Effector memory CD8-positive, alpha-beta T cell (primary cell): ENCODE data around the gene SYT15B.
"Not testable (repeated sequence)": the region's sequence is repeated elsewhere in the genome, so short reads cannot be mapped to it uniquely, and the experiment has no call there.

ENCODE experiments used
- ATAC-seq: fragments of 150-1000 bp; cut with Tn5 transposase; replicated peaks from 2 replicates; pipeline ENCODE4 v1.10.0; 2021; ENCODE audit warnings: mild to moderate bottlenecking, moderate library complexity
- DNase-seq, 3 experiments: peaks; one replicate each; pipeline ENCODE4 v3.0.0; 2021
- H3K27ac Mint-ChIP-seq, 2 donors: one replicate each; pipeline ENCODE4 v1.8.0; 2022; ENCODE audit warnings: mild to moderate bottlenecking in 2 of 2, mixed read lengths in 2 of 2, moderate library complexity in 2 of 2
- H3K27me3 Mint-ChIP-seq, 2 donors: one replicate each; pipeline ENCODE4 v1.8.0; 2022; ENCODE audit warnings: mixed read lengths in 2 of 2
- H3K36me3 Mint-ChIP-seq: one replicate; pipeline ENCODE4 v1.8.0; 2022; ENCODE audit warnings: mild to moderate bottlenecking, moderate library complexity, mixed read lengths; ENCODE audit not compliant: insufficient read depth
- H3K4me1 Mint-ChIP-seq, 2 donors: one replicate each; pipeline ENCODE4 v1.8.0; 2022; ENCODE audit warnings: low read depth in 2 of 2, mixed read lengths in 2 of 2
- H3K4me3 Mint-ChIP-seq, 2 donors: one replicate each; pipeline ENCODE4 v1.8.0; 2022; ENCODE audit warnings: mild to moderate bottlenecking in 2 of 2, mixed read lengths in 2 of 2, moderate library complexity in 2 of 2
- H3K9me3 Mint-ChIP-seq, 2 donors: one replicate each; pipeline ENCODE4 v1.8.0; 2022; ENCODE audit warnings: mixed read lengths in 2 of 2

The SYT15B gene

DNA sequence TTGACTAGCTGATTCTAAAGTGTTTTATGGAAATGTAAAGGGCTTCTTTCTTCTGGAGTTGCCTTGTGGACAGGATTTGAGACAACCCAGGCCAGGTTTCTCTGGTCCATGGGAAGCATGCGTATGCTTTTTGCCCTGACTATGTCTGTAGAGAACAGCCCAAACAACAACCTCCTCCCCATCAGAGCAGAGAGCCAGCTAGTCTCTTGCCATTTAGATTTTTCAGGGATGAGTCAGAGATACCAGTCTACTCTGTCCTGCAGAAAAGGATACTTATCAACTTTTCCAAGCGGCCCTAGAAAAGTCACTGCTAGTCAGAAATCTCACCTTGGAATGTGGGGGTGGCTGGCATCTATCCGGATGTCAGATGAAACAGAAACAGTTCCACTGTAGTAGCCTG lies 11.6 kb downstream of the SYT15B start:
- not testable (repeated sequence) for H3K36me3 Mint-ChIP-seq, H3K4me3 Mint-ChIP-seq, DNase-seq, H3K27me3 Mint-ChIP-seq, H3K9me3 Mint-ChIP-seq, H3K4me1 Mint-ChIP-seq, ATAC-seq, H3K27ac Mint-ChIP-seq

DNA sequence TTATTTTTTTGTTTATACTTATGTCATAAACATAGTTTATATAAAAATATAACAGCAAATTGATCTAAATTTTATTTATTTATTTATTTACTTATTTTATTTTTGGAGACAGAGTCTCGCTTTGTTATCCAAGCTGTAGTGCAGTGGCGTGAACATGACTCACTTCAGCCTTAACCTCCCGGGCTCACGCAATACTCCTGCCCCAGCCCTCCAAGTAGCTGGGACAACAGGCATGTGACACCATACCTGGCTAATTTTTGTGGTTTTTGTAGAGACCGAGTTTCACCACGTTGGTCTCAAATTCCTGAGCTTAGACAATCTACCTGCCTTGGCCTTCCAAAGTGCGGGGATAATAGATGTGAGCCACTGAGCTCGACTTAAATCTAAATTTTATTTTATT lies 13.0 kb downstream of the SYT15B start:
- DNase-seq, H3K27me3 Mint-ChIP-seq, H3K4me1 Mint-ChIP-seq, H3K4me3 Mint-ChIP-seq, H3K27ac Mint-ChIP-seq, H3K9me3 Mint-ChIP-seq, H3K36me3 Mint-ChIP-seq, ATAC-seq: not testable (repeated sequence)

DNA sequence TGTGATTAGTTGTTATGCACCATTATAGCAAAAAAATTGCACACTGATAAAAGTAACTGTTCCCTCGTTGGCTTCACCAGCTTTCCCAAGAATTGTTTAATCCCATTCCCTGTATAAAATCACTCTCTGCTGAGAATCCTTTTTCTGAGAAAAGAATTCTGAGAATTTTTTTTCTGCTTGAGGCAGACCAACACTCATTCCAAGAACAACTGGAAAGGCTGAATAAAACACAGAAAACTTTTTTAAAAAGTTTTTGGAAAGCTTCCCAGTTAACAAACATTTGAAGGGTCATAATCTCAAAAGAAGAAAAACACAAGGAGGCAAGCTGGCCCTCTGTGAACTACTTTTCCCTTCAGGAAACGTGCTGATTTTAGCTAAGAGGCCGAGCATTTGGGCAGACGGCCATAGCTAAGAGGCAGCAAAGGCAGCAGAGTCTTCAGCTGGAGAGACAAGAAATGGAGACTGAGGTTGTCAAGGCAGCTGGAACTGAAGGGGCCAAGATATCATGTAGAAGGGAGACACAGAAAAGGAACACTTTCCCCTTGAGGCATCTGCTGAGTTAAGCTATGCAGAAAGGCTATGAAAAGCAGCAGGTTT lies 16.5 kb downstream of the SYT15B start:
- not testable (repeated sequence) for H3K27ac Mint-ChIP-seq, H3K9me3 Mint-ChIP-seq, DNase-seq, H3K27me3 Mint-ChIP-seq, ATAC-seq, H3K4me1 Mint-ChIP-seq, H3K4me3 Mint-ChIP-seq, H3K36me3 Mint-ChIP-seq

DNA sequence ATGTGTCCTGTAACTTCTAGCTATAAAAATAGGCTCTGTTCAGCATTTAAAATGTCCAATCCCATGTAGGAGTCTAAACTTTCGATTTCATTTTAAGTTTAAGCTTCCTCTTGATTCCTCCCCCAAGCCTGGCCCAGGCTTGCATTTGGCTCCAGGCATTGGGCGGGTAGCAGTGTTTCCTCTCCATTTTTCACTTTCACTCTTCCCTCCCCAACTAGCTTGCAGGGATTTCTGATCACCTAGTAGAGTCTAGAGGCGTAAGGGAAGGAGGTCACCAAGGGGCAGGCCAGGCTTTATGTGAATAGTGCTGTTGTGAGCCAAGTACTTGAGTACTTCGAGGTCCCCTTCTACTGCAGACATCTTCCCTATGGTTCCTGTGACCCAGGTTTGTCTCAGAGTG lies 18.5 kb downstream of the SYT15B start:
- not testable (repeated sequence) for H3K4me3 Mint-ChIP-seq, H3K4me1 Mint-ChIP-seq

DNA sequence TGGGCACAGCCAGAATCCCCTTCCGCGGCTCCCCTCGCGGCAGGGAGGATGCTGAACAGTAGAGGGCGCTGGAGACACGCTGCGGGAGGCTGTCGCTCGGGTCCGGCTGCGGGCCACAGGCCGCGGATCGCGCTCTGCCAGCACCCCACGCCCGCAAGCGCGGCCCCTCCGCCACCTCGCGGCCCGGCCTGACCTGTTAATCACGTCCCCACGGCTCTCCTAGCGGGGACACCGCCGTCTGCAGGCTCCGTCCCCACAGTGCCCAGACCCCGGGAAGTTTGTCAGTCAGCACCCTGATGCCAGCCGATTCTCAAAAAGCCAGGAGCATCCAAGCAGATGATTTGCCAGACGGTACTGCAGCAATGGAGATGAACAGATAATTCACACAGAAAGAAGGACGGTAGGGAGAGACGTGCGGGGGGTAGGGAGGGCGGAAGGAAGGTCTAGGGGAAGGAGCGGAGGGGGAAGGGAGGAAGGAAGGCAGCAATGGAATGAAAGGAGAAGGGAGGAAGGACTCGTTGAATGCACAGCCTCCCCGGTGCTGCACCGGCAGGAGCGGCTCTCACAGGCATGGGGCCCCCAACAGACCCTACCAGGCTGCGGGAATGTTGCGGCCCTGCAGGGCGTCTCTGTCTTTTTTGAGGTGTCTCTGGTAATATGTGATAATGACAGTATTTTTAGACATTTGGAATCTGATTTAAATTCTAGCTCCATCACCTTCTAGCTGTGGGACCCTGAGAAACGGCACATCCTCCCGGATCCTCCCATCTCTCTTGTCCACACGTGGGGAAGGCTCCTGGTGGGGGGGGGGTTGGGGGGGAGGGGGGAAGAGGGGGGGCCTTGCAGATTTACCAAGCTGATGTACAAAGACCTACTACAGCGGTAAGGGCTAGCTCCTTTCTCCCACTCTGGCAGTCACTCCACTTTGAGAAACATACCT lies 19.5 kb downstream of the SYT15B start:
- H3K9me3 Mint-ChIP-seq, H3K36me3 Mint-ChIP-seq, H3K27me3 Mint-ChIP-seq, H3K4me1 Mint-ChIP-seq, H3K27ac Mint-ChIP-seq: not testable (repeated sequence)
- ATAC-seq (peak; percentile 90), DNase-seq (peak; percentile 5 to 55 (median 18))
- H3K4me3 Mint-ChIP-seq: peak overlapping the region in 1 of 2 donors; percentile 34

More for the DNA sequence above, 18.5 kb downstream of the SYT15B start:
- H3K36me3 Mint-ChIP-seq, H3K27ac Mint-ChIP-seq, ATAC-seq, H3K27me3 Mint-ChIP-seq, H3K9me3 Mint-ChIP-seq, DNase-seq: not testable (repeated sequence)

DNA sequence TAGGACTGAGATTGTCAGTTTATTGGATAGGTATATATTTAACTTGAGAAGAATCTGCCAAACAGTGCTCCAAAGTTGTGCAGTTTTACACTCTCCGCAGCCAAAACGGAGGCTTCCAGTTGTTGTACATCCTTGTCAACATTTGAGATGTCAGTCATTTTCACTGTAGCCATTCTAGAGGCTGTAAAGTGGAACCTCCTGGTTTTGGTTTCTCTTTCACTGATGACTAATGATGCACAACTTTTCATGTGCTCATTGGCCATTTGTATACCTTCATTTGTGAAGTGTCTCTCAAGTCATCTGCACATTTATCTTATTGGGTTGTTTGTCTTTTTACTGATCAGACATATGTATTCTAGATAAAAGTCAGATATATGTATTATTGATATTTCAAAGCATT lies 22.5 kb downstream of the SYT15B start:
- H3K4me1 Mint-ChIP-seq, DNase-seq, H3K9me3 Mint-ChIP-seq, H3K4me3 Mint-ChIP-seq, H3K27ac Mint-ChIP-seq, H3K36me3 Mint-ChIP-seq, H3K27me3 Mint-ChIP-seq: not testable (repeated sequence)
- peak; percentile 43 for ATAC-seq

DNA sequence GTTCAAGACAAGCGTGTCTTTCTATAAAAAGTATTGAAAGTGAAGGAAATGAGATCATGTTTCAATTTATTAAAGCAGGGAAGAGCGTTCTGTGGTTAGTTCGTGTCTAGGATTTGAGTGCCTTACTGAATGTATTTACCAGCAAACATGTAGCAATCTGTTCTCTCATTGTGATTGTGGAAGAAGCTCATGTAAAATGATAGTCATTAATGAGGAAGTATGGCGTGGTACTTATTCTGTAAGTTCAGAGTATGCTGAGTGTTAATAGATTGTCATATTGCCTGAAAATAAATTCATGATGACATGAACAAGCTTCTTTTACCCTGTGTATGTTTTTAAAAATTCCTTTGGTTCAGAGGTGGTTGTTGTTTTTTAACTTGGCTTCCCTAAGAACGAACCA lies 32.5 kb downstream of the SYT15B start:
- ATAC-seq, H3K27ac Mint-ChIP-seq, DNase-seq, H3K27me3 Mint-ChIP-seq, H3K36me3 Mint-ChIP-seq, H3K4me3 Mint-ChIP-seq, H3K4me1 Mint-ChIP-seq, H3K9me3 Mint-ChIP-seq: not testable (repeated sequence)

DNA sequence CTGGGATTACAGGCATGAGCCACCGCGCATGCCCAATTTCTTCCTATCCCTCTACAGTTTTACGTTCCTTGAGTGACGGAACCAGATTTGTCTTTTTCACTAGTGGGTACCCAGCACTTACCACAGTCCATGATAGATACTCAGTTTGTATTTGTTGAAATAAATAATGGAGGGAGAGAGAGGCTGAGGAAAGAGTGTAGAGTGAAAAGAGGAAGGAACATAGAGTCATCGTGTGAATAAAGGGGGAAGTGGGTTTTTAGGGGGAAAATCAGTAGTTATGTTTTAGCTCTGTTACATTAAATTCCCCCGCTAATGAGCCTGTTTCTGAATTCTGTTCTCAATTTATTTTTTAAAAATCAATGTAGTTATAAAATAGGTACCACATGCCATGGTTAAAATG lies 37.7 kb downstream of the SYT15B start:
- not testable (repeated sequence) for H3K9me3 Mint-ChIP-seq, H3K27ac Mint-ChIP-seq, H3K4me1 Mint-ChIP-seq, H3K4me3 Mint-ChIP-seq, ATAC-seq, H3K27me3 Mint-ChIP-seq, DNase-seq, H3K36me3 Mint-ChIP-seq

DNA sequence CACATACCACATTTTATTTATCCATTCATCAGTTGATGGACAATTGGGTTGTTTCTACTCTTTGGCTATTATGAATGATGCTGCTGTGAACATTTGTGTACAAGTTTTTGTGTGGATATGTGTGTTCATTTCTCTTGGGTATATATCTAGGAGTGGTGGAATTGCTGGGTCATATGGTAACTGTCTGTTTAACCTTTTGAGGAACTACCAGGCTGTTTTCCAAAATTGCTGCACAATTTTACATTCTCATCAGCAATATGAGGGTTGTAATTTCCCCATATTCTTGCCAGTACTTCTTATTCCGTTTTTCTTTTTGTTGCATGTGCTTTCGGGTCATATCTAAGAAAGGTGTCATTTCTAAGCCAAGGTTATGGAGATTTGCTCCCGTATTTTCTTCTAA lies 38.3 kb downstream of the SYT15B start:
- not testable (repeated sequence) for H3K4me1 Mint-ChIP-seq, H3K27me3 Mint-ChIP-seq, ATAC-seq, DNase-seq, H3K36me3 Mint-ChIP-seq, H3K27ac Mint-ChIP-seq, H3K4me3 Mint-ChIP-seq, H3K9me3 Mint-ChIP-seq

DNA sequence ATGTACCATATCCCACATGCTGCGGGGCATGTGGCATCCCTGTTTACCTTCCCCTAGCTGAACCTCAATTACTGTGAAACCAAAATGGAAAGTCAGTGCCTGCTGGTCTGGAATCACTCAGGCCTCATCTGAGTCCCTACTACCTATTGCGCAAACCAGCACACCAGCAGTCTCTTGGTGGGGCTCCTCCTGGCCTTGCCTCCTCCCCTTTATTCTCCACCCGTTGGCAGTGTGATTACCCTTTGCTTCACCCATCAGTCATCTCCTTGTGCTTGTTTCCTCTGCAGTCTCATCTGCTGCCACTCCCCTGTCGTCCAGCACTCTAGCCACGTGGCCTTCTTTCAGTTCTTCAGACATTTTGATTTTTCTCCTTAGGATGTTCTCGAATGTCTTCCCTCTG lies 39.3 kb downstream of the SYT15B start:
- H3K36me3 Mint-ChIP-seq, ATAC-seq, H3K4me1 Mint-ChIP-seq, H3K4me3 Mint-ChIP-seq, H3K27ac Mint-ChIP-seq, DNase-seq, H3K27me3 Mint-ChIP-seq, H3K9me3 Mint-ChIP-seq: not testable (repeated sequence)

DNA sequence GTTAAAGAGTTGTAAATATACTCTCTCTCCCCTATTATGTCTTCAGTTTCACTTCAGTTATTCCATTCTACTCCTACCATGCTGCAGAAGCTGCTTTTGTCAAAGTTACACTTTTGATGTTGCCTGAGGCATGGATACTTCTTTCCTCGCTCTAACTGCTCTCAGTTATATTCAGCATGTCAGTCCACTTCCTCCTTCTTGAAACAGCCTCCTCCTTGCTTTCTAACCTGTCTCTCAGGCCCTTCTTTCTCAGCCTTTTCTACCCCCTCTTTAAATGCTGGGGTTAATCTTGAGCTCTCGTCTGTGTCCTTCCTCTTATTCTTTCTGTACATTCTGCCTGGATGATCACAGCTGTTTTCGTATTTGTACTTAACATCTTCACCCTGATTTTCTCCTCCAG lies 40.0 kb downstream of the SYT15B start:
- H3K27me3 Mint-ChIP-seq, ATAC-seq, H3K4me1 Mint-ChIP-seq, H3K36me3 Mint-ChIP-seq, H3K27ac Mint-ChIP-seq, DNase-seq, H3K4me3 Mint-ChIP-seq, H3K9me3 Mint-ChIP-seq: not testable (repeated sequence)

DNA sequence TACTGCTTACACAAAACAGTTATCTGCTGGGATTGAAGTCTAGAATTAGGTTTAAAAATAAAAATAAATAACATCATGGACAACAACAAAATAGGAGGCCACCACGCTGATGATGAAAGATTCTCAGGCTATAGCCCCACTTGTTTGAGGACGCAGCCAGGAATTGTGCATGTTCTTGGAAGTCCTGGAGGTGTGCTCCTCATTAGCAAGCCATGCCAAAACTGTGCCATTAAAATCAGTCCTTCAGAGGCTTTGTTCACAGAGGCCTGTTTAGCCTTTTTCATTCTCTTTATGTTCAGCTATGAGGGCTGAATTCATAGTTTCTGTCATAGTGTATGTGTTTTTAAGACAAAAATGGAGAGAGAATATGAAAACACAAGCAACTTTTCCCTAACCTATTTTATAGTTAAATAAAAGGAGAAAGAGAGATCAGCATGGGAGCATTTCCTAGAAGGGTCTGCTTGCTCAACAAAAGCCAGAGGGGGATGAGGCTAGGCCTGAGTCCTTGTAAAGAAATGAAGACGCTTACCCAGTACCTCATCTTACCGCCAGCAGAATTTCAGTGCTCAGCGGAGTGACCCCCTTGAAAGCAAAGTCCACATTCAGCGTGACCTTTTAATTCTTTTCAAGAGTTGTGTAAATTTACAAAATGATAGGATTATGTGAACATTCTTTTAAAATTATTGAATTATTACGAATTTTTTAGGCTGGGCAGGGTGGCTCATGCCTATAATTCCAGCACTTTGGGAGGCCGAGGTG lies 46.2 kb downstream of the SYT15B start:
- DNase-seq, H3K36me3 Mint-ChIP-seq, H3K27me3 Mint-ChIP-seq, H3K9me3 Mint-ChIP-seq, H3K4me3 Mint-ChIP-seq, ATAC-seq, H3K27ac Mint-ChIP-seq, H3K4me1 Mint-ChIP-seq: not testable (repeated sequence)
